ENCODE data around the gene PBX3. TPM values are rescaled to one million over a fixed set of nuclear protein-coding genes. Genes with fewer than 3 reads are reported as not detected.
A peak's percentile ranks its signal among the peaks of the same experiment; 100 is the strongest.
"Not testable (repeated sequence)": the region's sequence is repeated elsewhere in the genome, so short reads cannot be mapped to it uniquely, and the experiment has no call there.

The PBX3 gene
- total and polyA plus RNA-seq, 8 donors: 36.3 to 53.6 (median 42.8) TPM

DNA sequence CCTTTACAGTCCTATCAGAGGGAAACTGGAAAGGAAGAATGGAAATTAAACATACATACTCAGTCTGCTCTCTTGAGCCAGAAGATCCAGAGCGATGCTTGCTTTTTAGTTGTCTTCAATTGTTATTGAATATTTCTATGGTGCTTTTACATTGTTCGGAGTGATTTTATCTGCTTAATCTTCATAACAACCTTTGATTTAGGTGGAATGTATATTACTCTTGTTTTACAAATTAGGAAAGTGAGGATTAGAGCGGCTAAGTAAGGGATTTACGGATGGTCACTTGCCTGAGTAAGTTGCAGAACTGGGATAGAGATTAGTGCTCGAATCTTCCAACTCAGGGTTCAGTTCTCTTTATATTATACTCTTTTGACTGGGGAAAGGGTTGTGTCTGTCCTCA, 69.1 kb downstream of the PBX3 start:
- intact Hi-C loops (cut with DNase I): no loop called here
- DNase-seq: no peak
- no peak overlapping the region for H3K27ac ChIP-seq
- no peak for ATAC-seq
- no peaks in the 10 kb centered on the region for H3K36me3 ChIP-seq
- TF ChIP-seq, protein P1, sequence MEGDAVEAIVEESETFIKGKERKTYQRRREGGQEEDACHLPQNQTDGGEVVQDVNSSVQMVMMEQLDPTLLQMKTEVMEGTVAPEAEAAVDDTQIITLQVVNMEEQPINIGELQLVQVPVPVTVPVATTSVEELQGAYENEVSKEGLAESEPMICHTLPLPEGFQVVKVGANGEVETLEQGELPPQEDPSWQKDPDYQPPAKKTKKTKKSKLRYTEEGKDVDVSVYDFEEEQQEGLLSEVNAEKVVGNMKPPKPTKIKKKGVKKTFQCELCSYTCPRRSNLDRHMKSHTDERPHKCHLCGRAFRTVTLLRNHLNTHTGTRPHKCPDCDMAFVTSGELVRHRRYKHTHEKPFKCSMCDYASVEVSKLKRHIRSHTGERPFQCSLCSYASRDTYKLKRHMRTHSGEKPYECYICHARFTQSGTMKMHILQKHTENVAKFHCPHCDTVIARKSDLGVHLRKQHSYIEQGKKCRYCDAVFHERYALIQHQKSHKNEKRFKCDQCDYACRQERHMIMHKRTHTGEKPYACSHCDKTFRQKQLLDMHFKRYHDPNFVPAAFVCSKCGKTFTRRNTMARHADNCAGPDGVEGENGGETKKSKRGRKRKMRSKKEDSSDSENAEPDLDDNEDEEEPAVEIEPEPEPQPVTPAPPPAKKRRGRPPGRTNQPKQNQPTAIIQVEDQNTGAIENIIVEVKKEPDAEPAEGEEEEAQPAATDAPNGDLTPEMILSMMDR (IDR thresholded peaks at IDR 0.05): no peak
- no peak overlapping the region for H3K4me3 ChIP-seq
- no peaks in the 10 kb centered on the region for H3K27me3 ChIP-seq
- peaks cover 0 to 1% of the 10 kb centered on the region in 2 donors for H3K4me1 ChIP-seq
- no peaks in the 10 kb centered on the region for H3K9me3 ChIP-seq

- Histone ChIP-seq H3K27ac (no peak overlapping the region), H3K4me1 (peaks cover 0 to 14% of the 10 kb centered on the region in 2 donors), H3K9me3 (no peaks in the 10 kb centered on the region), H3K27me3 (no peaks in the 10 kb centered on the region), H3K36me3 (no peaks in the 10 kb centered on the region), H3K4me3 (no peak overlapping the region)
- DNase-seq (no peak), ATAC-seq (no peak)
- TF ChIP-seq, protein P1 (IDR thresholded peaks at IDR 0.05): no peak
- intact Hi-C loops (cut with DNase I): no loop called here
Observed at GRCh38 chr9:125820100-125820804, 73.1 kb downstream of the PBX3 start.

- ATAC-seq (no peak), DNase-seq (no peak)
- H3K9me3 ChIP-seq: no peaks in the 10 kb centered on the region
- no peaks in the 10 kb centered on the region for H3K27me3 ChIP-seq
- no peak overlapping the region for H3K27ac ChIP-seq
- no peak overlapping the region for H3K4me3 ChIP-seq
- no peaks in the 10 kb centered on the region for H3K36me3 ChIP-seq
- H3K4me1 ChIP-seq: peaks cover 0 to 14% of the 10 kb centered on the region in 2 donors
- TF ChIP-seq, protein P1 (IDR thresholded peaks at IDR 0.05): no peak
- intact Hi-C loops (cut with DNase I): no loop called here
Observed at GRCh38 chr9:125821078-125821477, 73.9 kb downstream of the PBX3 start.

GRCh38 chr9:125822160-125822559, 75.0 kb downstream of the PBX3 start:
- intact Hi-C loops (cut with DNase I): no loop called here
- no peaks in the 10 kb centered on the region for H3K36me3 ChIP-seq
- no peak overlapping the region for H3K4me3 ChIP-seq
- no peak overlapping the region for H3K27ac ChIP-seq
- H3K9me3 ChIP-seq: no peaks in the 10 kb centered on the region
- H3K27me3 ChIP-seq: no peaks in the 10 kb centered on the region
- DNase-seq (peak in 1 of 4 donors; percentile 39), ATAC-seq (no peak)
- H3K4me1 ChIP-seq: peaks cover 0 to 14% of the 10 kb centered on the region in 2 donors
- TF ChIP-seq, protein P1 (IDR thresholded peaks at IDR 0.05): no peak

DNA sequence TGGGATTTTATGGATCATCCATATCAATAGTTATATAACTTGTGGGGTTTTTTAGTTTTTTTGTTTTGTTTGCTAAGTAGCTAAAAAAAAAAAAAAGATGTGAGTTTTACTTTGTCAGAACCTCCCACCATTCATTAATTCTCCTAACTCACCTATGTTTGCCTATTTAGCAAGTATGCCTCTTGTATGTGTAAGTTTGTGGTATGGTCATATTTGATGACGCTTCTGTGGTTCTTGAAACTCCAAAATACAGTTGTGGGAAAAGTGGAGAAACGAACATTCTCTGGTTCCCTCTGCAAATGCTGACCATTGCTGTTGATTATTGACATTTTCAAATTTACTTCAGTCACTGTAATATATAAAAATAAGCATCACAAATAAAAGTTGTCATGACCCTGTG, 75.7 kb downstream of the PBX3 start:
- Histone ChIP-seq H3K9me3 (no peaks in the 10 kb centered on the region), H3K4me3 (no peak overlapping the region), H3K36me3 (no peaks in the 10 kb centered on the region), H3K4me1 (peaks cover 0 to 14% of the 10 kb centered on the region in 2 donors), H3K27me3 (no peaks in the 10 kb centered on the region), H3K27ac (no peak overlapping the region)
- DNase-seq (no peak), ATAC-seq (no peak)
- intact Hi-C loops (cut with DNase I): no loop called here
- TF ChIP-seq, protein P1 (IDR thresholded peaks at IDR 0.05): no peak

DNA sequence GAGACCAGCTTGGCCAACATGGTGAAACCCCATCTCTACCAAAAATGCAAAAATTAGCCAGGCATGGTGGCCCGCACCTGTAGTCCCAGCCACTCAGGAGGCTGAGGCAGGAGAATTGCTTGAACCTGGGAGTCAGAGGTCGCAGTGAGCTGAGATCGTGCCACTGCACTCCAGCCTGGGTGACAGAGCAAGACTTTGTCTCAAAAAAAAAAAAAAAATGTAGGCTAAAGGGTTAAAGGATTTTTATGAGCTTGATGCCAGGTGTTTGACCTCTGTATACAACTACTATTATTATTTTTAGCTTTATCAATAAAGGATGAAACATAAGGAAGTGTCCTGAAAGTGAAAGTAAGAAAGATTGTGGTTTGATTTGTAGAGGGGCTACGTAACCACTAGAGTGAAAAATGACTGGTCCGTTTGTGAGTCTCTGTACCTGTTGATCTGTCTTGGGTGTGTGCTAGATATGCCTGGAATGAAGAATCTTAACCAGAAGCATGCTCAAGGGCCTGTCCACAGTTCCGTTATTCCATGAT, 76.8 kb downstream of the PBX3 start:
- H3K27ac ChIP-seq; DNase-seq; H3K27me3 ChIP-seq; intact Hi-C loops (cut with DNase I); H3K9me3 ChIP-seq; H3K36me3 ChIP-seq: not testable (repeated sequence)
- ATAC-seq: peak; percentile 31
- Histone ChIP-seq H3K4me3 (peak overlapping the region in 1 of 2 donors; percentile 13), H3K4me1 (peaks cover 0 to 14% of the 10 kb centered on the region in 2 donors)

All from left lung (tissue), 10 donors.